Keratinocyte (primary cell): ENCODE results near the gene FBLN1.

Source experiments
- CTCF ChIP-seq, 3 experiments: IDR thresholded peaks in 1 of 3; conservative IDR thresholded peaks in 1 of 3; optimal IDR thresholded peaks in 1 of 3; 2 replicates in 2 of 3; 3 replicates in 1 of 3; pipeline versions ENCODE3 to v1.5.1; 2011; ENCODE audit warnings: low read length in 3 of 3, mild to moderate bottlenecking in 3 of 3, moderate library complexity in 2 of 3, control low read depth in 1 of 3, inconsistent platforms in 1 of 3; ENCODE audit not compliant: insufficient read depth in 2 of 3; ENCODE audit errors: extremely low read depth in 1 of 3
- EZH2 ChIP-seq: IDR thresholded peaks from one replicate; pipeline ENCODE4 v1.6.1; 2012; ENCODE audit warnings: inconsistent platforms, mild to moderate bottlenecking, low read length, moderate library complexity

- TF ChIP-seq EZH2 (no peak), CTCF (optimal IDR thresholded peaks at IDR 0.05 in 1 of 3, IDR thresholded peaks at IDR 0.05 in 1 of 3, conservative IDR thresholded peaks at IDR 0.05 in 1 of 3; ENCODE audit: extremely low read depth in 1 of 3, insufficient read depth in 2 of 3, low read length in 3 of 3) (no peak)
Measured at GRCh38 chr22:45515676-45516075, 13.0 kb downstream of the FBLN1 start.
